OCI-LY3 (cell line): ENCODE measurements around the gene SLC10A1.

Experiments used
- H2AFZ ChIP-seq: fragments of 200-600, 300-600 bp; shearing (Covaris generic); 2 replicates; pipeline ENCODE4 v1.6.0; 2014; ENCODE audit warnings: antibody characterized with exemption, low read depth, low read length
- H3K27ac ChIP-seq: fragments of 200-600, 300-600 bp; sonication (generic); 2 replicates; pipeline ENCODE4 v1.5.1; 2014; ENCODE audit warnings: mild to moderate bottlenecking, low read length, moderate library complexity, mixed read lengths
- H3K27me3 ChIP-seq: fragments of 200-600, 300-600 bp; sonication (generic); 2 replicates; pipeline ENCODE4 v1.6.1; 2014; ENCODE audit warnings: low read depth, low read length, mixed read lengths
- H3K36me3 ChIP-seq: fragments of 200-600, 300-600 bp; sonication (generic); replicated peaks from 2 replicates; pipeline ENCODE3; 2014; ENCODE audit warnings: low read depth, low read length, mixed read lengths
- H3K4me1 ChIP-seq: fragments of 300-600, 200-600 bp; sonication (generic); 2 replicates; pipeline ENCODE4 v1.6.1; 2014; ENCODE audit warnings: low read length, mixed read lengths
- H3K4me2 ChIP-seq: fragments of 200-600, 300-600 bp; sonication (generic); 2 replicates; pipeline ENCODE4 v1.6.1; 2014; ENCODE audit warnings: low read length, mixed read lengths
- H3K4me3 ChIP-seq: fragments of 300-600, 200-600 bp; sonication (generic); 2 replicates; pipeline ENCODE4 v1.5.1; 2014; ENCODE audit warnings: antibody characterized with exemption, mild to moderate bottlenecking, low read length, moderate library complexity
- H3K79me2 ChIP-seq: fragments of 300-600, 200-600 bp; shearing (Covaris generic); 2 replicates; pipeline ENCODE4 v1.6.1; 2014; ENCODE audit warnings: mild to moderate bottlenecking, low read length, mixed read lengths
- H3K9ac ChIP-seq: fragments of 300-600, 200-600 bp; shearing (Covaris generic); 2 replicates; pipeline ENCODE4 v1.6.0; 2014; ENCODE audit warnings: mild to moderate bottlenecking, low read length, moderate library complexity
- H3K9me3 ChIP-seq: fragments of 200-600, 300-600 bp; shearing (Covaris generic); 2 replicates; pipeline ENCODE4 v1.6.1; 2014; ENCODE audit warnings: low read length, mixed read lengths; ENCODE audit not compliant: insufficient read depth
- H4K20me1 ChIP-seq: fragments of 200-600, 300-600 bp; sonication (generic); 2 replicates; pipeline ENCODE4 v1.6.1; 2016; ENCODE audit warnings: low read length, mixed read lengths; ENCODE audit not compliant: insufficient read depth
- EZH2phosphoT487 ChIP-seq: fragments of 200-600 bp; shearing (Covaris generic); IDR thresholded peaks from 2 replicates; pipeline ENCODE4 v1.6.1; 2018; ENCODE audit warnings: antibody characterized with exemption, mixed run types, low read depth
- TF ChIP-seq, protein P1 (sequence below): fragments of 200-600, 300-600 bp; sonication (generic); IDR thresholded peaks from 2 replicates; pipeline ENCODE4 v1.5.1; 2014; ENCODE audit warnings: antibody characterized with exemption, low read length, low read depth

SLC10A1 gene

GRCh38 chr14:69842686-69843420, 45.8 kb upstream of the SLC10A1 start:
- H3K9ac ChIP-seq = no peak overlapping the region
- no peak for TF ChIP-seq EZH2phosphoT487
- TF ChIP-seq, protein P1, sequence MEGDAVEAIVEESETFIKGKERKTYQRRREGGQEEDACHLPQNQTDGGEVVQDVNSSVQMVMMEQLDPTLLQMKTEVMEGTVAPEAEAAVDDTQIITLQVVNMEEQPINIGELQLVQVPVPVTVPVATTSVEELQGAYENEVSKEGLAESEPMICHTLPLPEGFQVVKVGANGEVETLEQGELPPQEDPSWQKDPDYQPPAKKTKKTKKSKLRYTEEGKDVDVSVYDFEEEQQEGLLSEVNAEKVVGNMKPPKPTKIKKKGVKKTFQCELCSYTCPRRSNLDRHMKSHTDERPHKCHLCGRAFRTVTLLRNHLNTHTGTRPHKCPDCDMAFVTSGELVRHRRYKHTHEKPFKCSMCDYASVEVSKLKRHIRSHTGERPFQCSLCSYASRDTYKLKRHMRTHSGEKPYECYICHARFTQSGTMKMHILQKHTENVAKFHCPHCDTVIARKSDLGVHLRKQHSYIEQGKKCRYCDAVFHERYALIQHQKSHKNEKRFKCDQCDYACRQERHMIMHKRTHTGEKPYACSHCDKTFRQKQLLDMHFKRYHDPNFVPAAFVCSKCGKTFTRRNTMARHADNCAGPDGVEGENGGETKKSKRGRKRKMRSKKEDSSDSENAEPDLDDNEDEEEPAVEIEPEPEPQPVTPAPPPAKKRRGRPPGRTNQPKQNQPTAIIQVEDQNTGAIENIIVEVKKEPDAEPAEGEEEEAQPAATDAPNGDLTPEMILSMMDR = no peak
- no peak overlapping the region for H2AFZ ChIP-seq
- peaks cover 29% of the 10 kb centered on the region for H3K27me3 ChIP-seq
- H3K4me1 ChIP-seq = no peaks in the 10 kb centered on the region
- no peaks in the 10 kb centered on the region for H3K36me3 ChIP-seq
- no peak overlapping the region for H3K27ac ChIP-seq
- H3K4me2 ChIP-seq = no peak overlapping the region
- no peaks in the 10 kb centered on the region for H3K9me3 ChIP-seq
- H4K20me1 ChIP-seq = no peaks in the 10 kb centered on the region
- no peak overlapping the region for H3K4me3 ChIP-seq
- H3K79me2 ChIP-seq = no peaks in the 10 kb centered on the region

DNA sequence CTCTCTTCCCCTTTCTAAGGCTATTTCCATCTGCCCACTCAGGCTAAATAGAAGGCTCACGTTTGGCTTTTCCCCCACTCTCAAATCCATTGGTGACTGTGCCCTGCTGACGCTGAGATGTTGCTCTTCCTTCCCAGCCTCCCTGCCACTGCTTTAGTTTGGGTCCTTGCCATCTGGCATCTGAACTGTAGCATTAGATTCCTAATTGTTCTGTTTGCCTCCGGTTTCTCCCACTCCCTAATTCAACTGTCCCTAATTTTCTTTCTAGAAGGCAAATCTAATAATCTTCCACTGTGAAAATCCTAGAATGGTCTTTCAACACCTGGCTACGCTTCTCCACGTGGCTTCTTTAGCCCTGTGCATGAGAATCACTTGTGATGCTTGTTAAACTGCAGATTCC, 44.6 kb upstream of the SLC10A1 start:
- Histone ChIP-seq H3K9me3 (no peaks in the 10 kb centered on the region), H3K27ac (no peak overlapping the region), H3K4me3 (no peak overlapping the region), H4K20me1 (no peaks in the 10 kb centered on the region), H3K4me1 (no peaks in the 10 kb centered on the region), H3K27me3 (peaks cover 24% of the 10 kb centered on the region), H2AFZ (no peak overlapping the region), H3K4me2 (no peak overlapping the region), H3K36me3 (no peaks in the 10 kb centered on the region), H3K9ac (no peak overlapping the region), H3K79me2 (no peaks in the 10 kb centered on the region)
- TF ChIP-seq EZH2phosphoT487 = no peak
- TF ChIP-seq, protein P1 = no peak

- no peaks in the 10 kb centered on the region for H3K4me1 ChIP-seq
- no peak overlapping the region for H3K9ac ChIP-seq
- no peak overlapping the region for H2AFZ ChIP-seq
- no peak overlapping the region for H3K4me3 ChIP-seq
- H3K27ac ChIP-seq = no peak overlapping the region
- no peak overlapping the region for H3K4me2 ChIP-seq
- no peaks in the 10 kb centered on the region for H3K9me3 ChIP-seq
- TF ChIP-seq, protein P1 = no peak
- TF ChIP-seq EZH2phosphoT487 = no peak
- H4K20me1 ChIP-seq = no peaks in the 10 kb centered on the region
- H3K79me2 ChIP-seq = no peaks in the 10 kb centered on the region
- peaks cover 28% of the 10 kb centered on the region for H3K27me3 ChIP-seq
- H3K36me3 ChIP-seq = no peaks in the 10 kb centered on the region
Measured at GRCh38 chr14:69839661-69840060, 42.6 kb upstream of the SLC10A1 start.

DNA sequence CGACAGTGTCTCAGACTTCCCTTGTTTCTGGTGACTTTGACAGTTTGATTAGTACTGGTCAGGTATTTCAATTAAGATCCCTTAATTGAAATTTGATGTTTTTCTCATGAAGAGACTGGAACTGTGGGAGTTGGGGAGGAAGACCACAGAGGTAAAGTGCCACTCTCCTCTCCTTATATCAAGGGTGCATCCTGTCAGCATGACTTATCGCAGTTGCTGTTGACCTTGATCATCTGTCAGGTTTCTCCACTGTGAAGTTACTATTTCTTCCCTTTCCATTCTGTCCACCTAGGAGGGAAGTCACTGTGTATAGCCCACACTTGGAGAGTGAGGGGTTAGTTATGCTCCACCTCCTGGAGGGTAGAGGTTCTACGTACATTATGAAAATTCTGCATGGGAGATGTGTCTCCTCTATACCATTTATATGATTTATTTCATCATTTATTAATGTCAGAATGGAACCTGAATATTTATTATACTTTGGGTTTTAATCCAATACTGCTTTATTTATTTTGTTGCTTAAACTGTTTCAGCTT, 41.9 kb upstream of the SLC10A1 start:
- no peak overlapping the region for H3K27ac ChIP-seq
- H3K4me2 ChIP-seq = no peak overlapping the region
- H3K4me3 ChIP-seq = no peak overlapping the region
- TF ChIP-seq, protein P1 = no peak
- TF ChIP-seq EZH2phosphoT487 = no peak
- H3K9me3 ChIP-seq = no peaks in the 10 kb centered on the region
- H3K36me3 ChIP-seq = no peaks in the 10 kb centered on the region
- H2AFZ ChIP-seq = no peak overlapping the region
- H4K20me1 ChIP-seq = no peaks in the 10 kb centered on the region
- H3K27me3 ChIP-seq = peaks cover 28% of the 10 kb centered on the region
- H3K4me1 ChIP-seq = no peaks in the 10 kb centered on the region
- no peak overlapping the region for H3K9ac ChIP-seq
- H3K79me2 ChIP-seq = no peaks in the 10 kb centered on the region
